Measurements from ENCODE around the gene ARID1B.

ARID1B gene

GRCh38 chr6:157248264-157248663, 471.1 kb downstream of the ARID1B start:
- in situ Hi-C loops (cut with MboI; ENCODE audit: low sequenced_read_pairs): no loop called here

- in situ Hi-C loops (cut with MboI; ENCODE audit: low sequenced_read_pairs): no loop called here
These were observed 472.6 kb downstream of the ARID1B start for GRCh38 chr6:157249826-157250225.

- in situ Hi-C loops (cut with MboI; ENCODE audit: low sequenced_read_pairs): no loop called here
These were observed 474.5 kb downstream of the ARID1B start for GRCh38 chr6:157251586-157252247.

- in situ Hi-C loops (cut with MboI; ENCODE audit: low sequenced_read_pairs): no loop called here
These were observed 475.8 kb downstream of the ARID1B start for GRCh38 chr6:157253017-157253416.

GRCh38 chr6:157253699-157254098, 476.5 kb downstream of the ARID1B start:
- in situ Hi-C loops (cut with MboI; ENCODE audit: low sequenced_read_pairs): no loop called here

- in situ Hi-C loops (cut with MboI; ENCODE audit: low sequenced_read_pairs): no loop called here
These were observed 477.4 kb downstream of the ARID1B start for GRCh38 chr6:157254538-157254937.

GRCh38 chr6:157255079-157255478, 477.9 kb downstream of the ARID1B start:
- in situ Hi-C loops (cut with MboI; ENCODE audit: low sequenced_read_pairs): no loop called here

GRCh38 chr6:157258878-157259277, 481.7 kb downstream of the ARID1B start:
- in situ Hi-C loops (cut with MboI; ENCODE audit: low sequenced_read_pairs): no loop called here

- in situ Hi-C loops (cut with MboI; ENCODE audit: low sequenced_read_pairs): no loop called here
These were observed 482.3 kb downstream of the ARID1B start for GRCh38 chr6:157259443-157259842.
